Measurements from ENCODE around the gene HINT3.

HINT3 gene

GRCh38 chr6:125940247-125941041 is 16.1 kb upstream of the HINT3 start:
- Histone ChIP-seq H3K27me3 (ENCODE audit: insufficient read depth, low read length) (no peaks in the 10 kb centered on the region), H3K9ac (ENCODE audit: low read depth, low read length) (no peak overlapping the region), H3K36me3 (ENCODE audit: insufficient read depth, low read length) (no peaks in the 10 kb centered on the region), H3K9me3 (ENCODE audit: insufficient read depth, low read depth, low read length) (no peaks in the 10 kb centered on the region), H3K4me3 (ENCODE audit: low read length) (no peak overlapping the region), H3K27ac (ENCODE audit: low read depth, low read length) (no peak overlapping the region), H3K4me1 (ENCODE audit: insufficient read depth, low read length) (no peaks in the 10 kb centered on the region)
- 75% methylated on average over 5 of the region's 5 CpGs for WGBS

- Histone ChIP-seq H3K27me3 (ENCODE audit: insufficient read depth, low read length) (no peaks in the 10 kb centered on the region), H3K27ac (ENCODE audit: low read depth, low read length) (no peak overlapping the region), H3K36me3 (ENCODE audit: insufficient read depth, low read length) (no peaks in the 10 kb centered on the region), H3K9me3 (ENCODE audit: insufficient read depth, low read depth, low read length) (no peaks in the 10 kb centered on the region), H3K9ac (ENCODE audit: low read depth, low read length) (no peak overlapping the region), H3K4me3 (ENCODE audit: low read length) (no peak overlapping the region), H3K4me1 (ENCODE audit: insufficient read depth, low read length) (no peaks in the 10 kb centered on the region)
- 89% methylated on average over 10 of the region's 10 CpGs for WGBS
These were observed 13.7 kb upstream of the HINT3 start for GRCh38 chr6:125942672-125943527.

DNA sequence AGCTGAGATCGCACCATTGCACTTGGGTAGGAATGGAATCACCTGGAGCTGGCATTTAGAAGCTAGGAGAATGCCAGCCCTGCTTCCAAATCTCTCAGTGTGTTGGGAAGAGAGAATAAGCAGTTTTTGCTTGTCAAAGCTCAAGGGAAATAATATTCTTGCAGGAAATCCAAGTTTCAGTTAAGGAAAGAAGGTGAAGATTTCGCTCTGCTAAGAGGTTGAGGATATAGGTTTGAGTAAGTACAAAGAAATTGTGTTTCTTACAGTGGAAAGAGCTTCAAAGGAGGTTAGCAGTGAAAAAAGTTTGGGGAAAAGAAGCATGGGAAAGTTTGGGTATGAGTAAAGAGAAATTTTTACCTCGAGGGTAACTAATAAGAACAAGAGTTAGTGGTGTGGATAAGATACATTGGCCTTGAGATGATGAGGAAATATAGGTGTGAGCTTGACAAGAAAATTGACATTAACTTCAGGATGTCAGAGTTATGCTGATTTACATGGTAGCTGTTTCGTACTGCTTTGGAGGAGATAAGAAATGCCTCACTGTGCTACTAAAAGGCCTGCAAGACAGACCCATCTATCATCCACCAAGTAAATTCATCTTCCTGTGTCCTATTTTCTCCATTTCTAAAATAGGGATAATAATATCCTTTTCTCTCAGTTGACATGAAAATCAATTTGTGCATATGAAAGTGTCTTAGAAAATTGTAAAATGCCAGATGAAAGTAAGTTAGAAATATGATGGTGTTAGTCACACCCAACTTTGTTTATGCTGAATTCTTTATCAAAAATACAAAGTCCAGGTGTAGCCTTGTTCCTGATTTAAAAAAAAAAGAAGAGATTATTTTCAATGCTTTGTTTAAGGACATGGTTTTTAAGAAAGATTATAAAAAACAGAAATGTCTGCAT is 12.8 kb upstream of the HINT3 start:
- no peak overlapping the region for H3K27ac ChIP-seq (ENCODE audit: low read depth, low read length)
- H3K4me3 ChIP-seq (ENCODE audit: low read length): no peak overlapping the region
- H3K4me1 ChIP-seq (ENCODE audit: insufficient read depth, low read length): no peaks in the 10 kb centered on the region

DNA sequence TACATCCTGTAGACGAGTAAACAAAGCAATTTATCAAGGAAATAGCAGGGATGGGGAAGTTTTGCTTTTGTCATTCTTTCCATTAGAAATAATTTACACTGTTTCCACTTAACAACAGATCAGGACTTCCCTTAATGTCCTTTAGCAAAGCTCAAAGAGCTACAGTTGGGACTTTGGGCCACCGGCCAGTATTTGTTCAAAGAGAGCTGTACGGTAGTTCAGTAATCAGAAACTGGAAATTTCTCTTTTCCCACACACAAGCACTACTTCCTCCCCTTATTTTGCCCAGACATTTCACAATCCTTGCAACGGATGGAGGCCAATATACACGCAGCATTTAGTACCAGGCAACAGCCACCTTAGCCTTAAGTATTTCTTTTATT is 12.1 kb upstream of the HINT3 start:
- H3K27ac ChIP-seq (ENCODE audit: low read depth, low read length): no peak overlapping the region
- WGBS: 89% methylated on average over 5 of the region's 5 CpGs
- no peak overlapping the region for H3K4me3 ChIP-seq (ENCODE audit: low read length)
- H3K36me3 ChIP-seq (ENCODE audit: insufficient read depth, low read length): no peaks in the 10 kb centered on the region
- H3K9ac ChIP-seq (ENCODE audit: low read depth, low read length): no peak overlapping the region
- no peaks in the 10 kb centered on the region for H3K4me1 ChIP-seq (ENCODE audit: insufficient read depth, low read length)
- no peaks in the 10 kb centered on the region for H3K9me3 ChIP-seq (ENCODE audit: insufficient read depth, low read depth, low read length)
- no peaks in the 10 kb centered on the region for H3K27me3 ChIP-seq (ENCODE audit: insufficient read depth, low read length)

More for the DNA sequence above, 12.8 kb upstream of the HINT3 start:
- no peaks in the 10 kb centered on the region for H3K9me3 ChIP-seq (ENCODE audit: insufficient read depth, low read depth, low read length)
- no peaks in the 10 kb centered on the region for H3K36me3 ChIP-seq (ENCODE audit: insufficient read depth, low read length)
- no peaks in the 10 kb centered on the region for H3K27me3 ChIP-seq (ENCODE audit: insufficient read depth, low read length)
- H3K9ac ChIP-seq (ENCODE audit: low read depth, low read length): no peak overlapping the region
- 92% methylated on average over 4 of the region's 4 CpGs for WGBS

GRCh38 chr6:125944896-125945295 is 11.7 kb upstream of the HINT3 start:
- 83% methylated on average over 1 of the region's 1 CpG for WGBS
- Histone ChIP-seq H3K27ac (ENCODE audit: low read depth, low read length) (no peak overlapping the region), H3K4me1 (ENCODE audit: insufficient read depth, low read length) (no peaks in the 10 kb centered on the region), H3K9me3 (ENCODE audit: insufficient read depth, low read depth, low read length) (no peaks in the 10 kb centered on the region), H3K4me3 (ENCODE audit: low read length) (no peak overlapping the region), H3K27me3 (ENCODE audit: insufficient read depth, low read length) (no peaks in the 10 kb centered on the region), H3K9ac (ENCODE audit: low read depth, low read length) (no peak overlapping the region), H3K36me3 (ENCODE audit: insufficient read depth, low read length) (no peaks in the 10 kb centered on the region)

GRCh38 chr6:125945378-125946141 is 11.0 kb upstream of the HINT3 start:
- no peaks in the 10 kb centered on the region for H3K9me3 ChIP-seq (ENCODE audit: insufficient read depth, low read depth, low read length)
- no peak overlapping the region for H3K27ac ChIP-seq (ENCODE audit: low read depth, low read length)
- no peaks in the 10 kb centered on the region for H3K36me3 ChIP-seq (ENCODE audit: insufficient read depth, low read length)
- no peak overlapping the region for H3K4me3 ChIP-seq (ENCODE audit: low read length)
- 94% methylated on average over 1 of the region's 1 CpG for WGBS
- no peak overlapping the region for H3K9ac ChIP-seq (ENCODE audit: low read depth, low read length)
- H3K4me1 ChIP-seq (ENCODE audit: insufficient read depth, low read length): no peaks in the 10 kb centered on the region
- H3K27me3 ChIP-seq (ENCODE audit: insufficient read depth, low read length): no peaks in the 10 kb centered on the region

- H3K4me3 ChIP-seq (ENCODE audit: low read length): no peak overlapping the region
- no peak overlapping the region for H3K27ac ChIP-seq (ENCODE audit: low read depth, low read length)
- peaks cover 5% of the 10 kb centered on the region; the same call in 1 of the 2 replicates for H3K9me3 ChIP-seq (ENCODE audit: insufficient read depth, low read depth, low read length)
- H3K9ac ChIP-seq (ENCODE audit: low read depth, low read length): no peak overlapping the region
- no peaks in the 10 kb centered on the region for H3K27me3 ChIP-seq (ENCODE audit: insufficient read depth, low read length)
- no peaks in the 10 kb centered on the region for H3K36me3 ChIP-seq (ENCODE audit: insufficient read depth, low read length)
- WGBS: 82% methylated on average over 1 of the region's 2 CpGs
- no peaks in the 10 kb centered on the region for H3K4me1 ChIP-seq (ENCODE audit: insufficient read depth, low read length)
These were observed 9.0 kb upstream of the HINT3 start for GRCh38 chr6:125947615-125948014.

- H3K4me1 ChIP-seq (ENCODE audit: insufficient read depth, low read length): no peaks in the 10 kb centered on the region
- no peak overlapping the region for H3K27ac ChIP-seq (ENCODE audit: low read depth, low read length)
- H3K27me3 ChIP-seq (ENCODE audit: insufficient read depth, low read length): no peaks in the 10 kb centered on the region
- peaks cover 8% of the 10 kb centered on the region; the same call in 1 of the 2 replicates for H3K9me3 ChIP-seq (ENCODE audit: insufficient read depth, low read depth, low read length)
- no peaks in the 10 kb centered on the region for H3K36me3 ChIP-seq (ENCODE audit: insufficient read depth, low read length)
- H3K9ac ChIP-seq (ENCODE audit: low read depth, low read length): no peak overlapping the region
- 87% methylated on average over 3 of the region's 3 CpGs for WGBS
- no peak overlapping the region for H3K4me3 ChIP-seq (ENCODE audit: low read length)
These were observed 8.1 kb upstream of the HINT3 start for GRCh38 chr6:125948455-125948854.

DNA sequence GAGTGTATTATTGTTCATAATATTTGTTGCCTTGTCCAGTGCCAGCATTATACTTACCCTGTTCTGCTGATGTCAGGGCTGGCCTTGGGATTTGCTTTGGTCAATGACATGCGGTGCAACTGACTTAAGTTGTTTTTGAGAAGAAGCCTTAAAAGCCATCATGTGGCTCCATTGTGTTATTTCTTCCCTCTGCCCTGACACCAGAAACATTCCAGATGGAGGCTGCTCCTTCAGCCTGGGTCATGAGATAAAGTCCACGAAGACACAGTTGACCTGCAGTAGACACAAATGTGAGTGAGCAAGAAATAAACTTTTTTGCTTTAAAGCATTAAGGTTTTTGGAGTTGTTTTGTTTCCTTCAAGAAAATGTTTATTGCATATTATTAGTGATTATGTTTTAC is 7.5 kb upstream of the HINT3 start:
- Histone ChIP-seq H3K4me3 (ENCODE audit: low read length) (no peak overlapping the region), H3K4me1 (ENCODE audit: insufficient read depth, low read length) (no peaks in the 10 kb centered on the region), H3K27ac (ENCODE audit: low read depth, low read length) (no peak overlapping the region), H3K9ac (ENCODE audit: low read depth, low read length) (no peak overlapping the region), H3K27me3 (ENCODE audit: insufficient read depth, low read length) (no peaks in the 10 kb centered on the region), H3K9me3 (ENCODE audit: insufficient read depth, low read depth, low read length) (peaks cover 8% of the 10 kb centered on the region; the same call in 1 of the 2 replicates), H3K36me3 (ENCODE audit: insufficient read depth, low read length) (no peaks in the 10 kb centered on the region)
- WGBS: 95% methylated on average over 2 of the region's 2 CpGs

DNA sequence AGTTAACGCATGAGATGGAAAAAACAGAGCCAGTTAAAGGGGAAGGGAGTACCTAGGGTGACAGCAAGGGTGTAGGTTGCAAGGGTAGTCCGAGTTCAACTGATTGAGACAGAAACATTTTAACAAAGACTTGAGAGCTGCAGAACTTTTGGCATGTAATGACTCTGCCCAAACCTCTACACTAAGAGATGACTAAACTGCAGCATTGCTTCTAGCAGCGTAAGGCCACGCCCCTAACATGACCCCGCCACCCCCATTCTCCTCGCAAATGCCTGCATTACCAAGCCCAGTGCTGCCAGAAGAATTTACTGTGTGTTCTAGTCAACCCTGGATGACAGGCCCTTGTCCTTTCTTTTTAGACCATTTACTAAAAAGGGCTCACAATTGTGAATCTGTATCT is 6.3 kb upstream of the HINT3 start:
- no peak overlapping the region for H3K27ac ChIP-seq (ENCODE audit: low read depth, low read length)
- no peak overlapping the region for H3K4me3 ChIP-seq (ENCODE audit: low read length)
- H3K9ac ChIP-seq (ENCODE audit: low read depth, low read length): no peak overlapping the region
- peaks cover 8% of the 10 kb centered on the region; the same call in 1 of the 2 replicates for H3K9me3 ChIP-seq (ENCODE audit: insufficient read depth, low read depth, low read length)
- no peaks in the 10 kb centered on the region; the same call in 1 of the 2 replicates for H3K27me3 ChIP-seq (ENCODE audit: insufficient read depth, low read length)
- WGBS: 67% methylated on average over 6 of the region's 6 CpGs
- no peaks in the 10 kb centered on the region for H3K4me1 ChIP-seq (ENCODE audit: insufficient read depth, low read length)
- no peaks in the 10 kb centered on the region for H3K36me3 ChIP-seq (ENCODE audit: insufficient read depth, low read length)

Data from HUES64 (cell line).